ENCODE results near the gene ZC3H18. TPM values are rescaled to one million over a fixed set of nuclear protein-coding genes. Genes with fewer than 3 reads are reported as not detected.

ZC3H18 gene
- 12.1 and 13.0 TPM in 2 replicates for total RNA-seq

GRCh38 chr16:88569985-88570690, at the start of gene ZC3H18:
TSS of gene ZC3H18 (plus strand) at chr16:88570403. CDS start at chr16:88577124, 6,721 bp downstream.

GRCh38 chr16:88638323-88639230, 68.4 kb downstream of the ZC3H18 start, which contains the start of gene IL17C:
TSS of gene IL17C (plus strand) at chr16:88638572. CDS start at chr16:88638642, 70 bp downstream.

DNA sequence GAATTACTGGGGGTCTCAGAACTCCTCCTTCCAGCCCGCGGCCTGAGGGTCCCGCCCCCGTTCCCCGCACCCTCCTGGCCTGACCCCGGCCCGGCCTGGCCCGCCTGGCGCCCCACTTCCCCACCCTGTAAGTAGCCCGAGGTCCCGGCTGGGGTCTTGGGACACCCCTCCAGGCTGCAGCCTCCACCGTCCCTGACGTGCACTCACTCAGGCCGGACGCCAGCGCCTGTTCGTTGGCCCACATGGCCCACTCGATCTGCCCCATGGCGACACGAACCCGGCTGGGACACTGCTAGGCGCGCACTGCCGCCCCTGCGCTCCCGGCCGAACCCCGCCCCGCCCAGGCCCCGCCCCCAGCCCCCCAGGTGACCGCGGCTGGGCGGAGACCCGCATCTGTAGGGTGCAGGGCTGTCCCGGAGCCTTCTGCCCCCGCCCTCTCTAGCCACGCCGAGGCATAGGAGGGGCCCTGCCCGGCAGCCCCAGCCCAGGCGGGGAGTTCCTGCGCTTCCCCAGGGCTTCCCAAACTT, 80.6 kb downstream of the ZC3H18 start, which contains the start of gene CYBA:
TSS of gene CYBA (minus strand) at position 305 of the 527 bp plus-strand sequence. CDS start at position 265, 40 bp downstream.

DNA sequence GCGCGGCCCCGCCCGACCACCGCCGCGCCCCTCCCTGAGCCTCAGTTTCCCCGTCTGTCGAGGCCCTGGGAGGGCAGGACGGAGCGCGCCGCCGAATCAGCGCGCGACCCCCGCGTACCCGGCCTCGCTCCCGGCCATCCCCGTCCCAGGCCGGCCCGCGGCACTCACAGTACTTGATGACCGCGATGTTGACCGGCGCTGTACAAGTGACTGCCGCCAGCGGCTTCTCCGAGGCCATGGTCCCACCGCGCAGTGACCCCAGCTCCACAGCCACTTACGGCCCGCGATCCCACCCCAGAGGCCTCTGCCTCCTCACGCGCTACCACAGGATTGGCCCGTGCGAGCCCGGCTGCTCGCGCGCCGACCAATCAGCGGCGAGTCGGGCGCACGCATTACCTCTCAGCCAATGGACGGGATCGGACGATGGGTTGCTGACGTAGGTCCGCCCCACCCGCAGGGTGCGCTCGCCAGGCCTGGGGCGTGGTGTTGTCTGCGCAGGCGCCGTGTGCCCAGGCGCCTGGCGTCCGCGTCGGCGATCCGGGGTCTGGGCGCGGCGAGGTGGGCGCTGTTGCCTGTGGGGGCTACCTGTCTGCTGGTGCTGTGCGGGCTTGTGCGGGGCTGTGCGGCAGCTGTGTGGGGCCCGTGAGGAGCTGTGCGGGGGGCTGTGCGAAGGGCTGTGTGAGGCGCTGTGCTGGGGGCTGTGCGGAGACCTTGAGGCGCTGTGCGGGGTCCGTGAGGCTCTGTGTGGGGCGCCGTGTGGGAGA, 92.8 kb downstream of the ZC3H18 start, which contains the start of gene MVD:
TSS of gene MVD (minus strand) at position 249 of the 764 bp plus-strand sequence. CDS start at position 238, 11 bp downstream.

Other genes starting within 250 kb of the ZC3H18 start
- gene ZNF469, start 187.4 kb upstream of the ZC3H18 start, total RNA-seq, result 8.2 and 11.7 TPM in 2 replicates
- 2.8 TPM in 2 replicates for gene ZFPM1, start 117.1 kb upstream of the ZC3H18 start, total RNA-seq
- not detected in 2 replicates for gene IL17C, start 68.2 kb downstream of the ZC3H18 start, total RNA-seq
- gene CYBA, start 80.7 kb downstream of the ZC3H18 start, total RNA-seq, result 145 and 261 TPM in 2 replicates
- 78.5 and 111 TPM in 2 replicates for gene MVD, start 92.7 kb downstream of the ZC3H18 start, total RNA-seq
- not detected in 2 replicates for gene SNAI3, start 116.1 kb downstream of the ZC3H18 start, total RNA-seq
- gene RNF166, start 136.0 kb downstream of the ZC3H18 start, total RNA-seq, result 16.9 and 22.3 TPM in 2 replicates
- 9.1 and 13.4 TPM in 2 replicates for gene CTU2, start 136.1 kb downstream of the ZC3H18 start, total RNA-seq
- gene PIEZO1, start 214.8 kb downstream of the ZC3H18 start, total RNA-seq, result 126 and 134 TPM in 2 replicates
- 1.5 and 5.4 TPM in 2 replicates for gene CDT1, start 233.4 kb downstream of the ZC3H18 start, total RNA-seq
- 198 and 228 TPM in 2 replicates for gene APRT, start 241.5 kb downstream of the ZC3H18 start, total RNA-seq

All from pericardium fibroblast (primary cell).